GM23248 (cell line): Measurements from ENCODE around the gene SPART. TPM values are rescaled to one million over a fixed set of nuclear protein-coding genes. Genes with fewer than 3 reads are reported as not detected.
A peak's percentile ranks its signal among the peaks of the same experiment; 100 is the strongest.

Experiments
- DNase-seq: peaks from one replicate; pipeline ENCODE4 v3.0.0-alpha.2; 2015
- H2AFZ ChIP-seq: fragments of 200-600 bp; sonication (generic); 2 replicates; pipeline ENCODE4 v1.6.1; 2016; ENCODE audit warnings: antibody characterized with exemption
- H3F3A ChIP-seq: fragments of 200-600 bp; sonication (generic); 2 replicates; pipeline ENCODE4 v1.6.1; 2016; ENCODE audit warnings: mild to moderate bottlenecking, antibody characterized with exemption, mixed run types; ENCODE audit not compliant: insufficient read depth
- H3K27ac ChIP-seq: fragments of 200-600 bp; sonication (generic); 2 replicates; pipeline ENCODE4 v1.5.1; 2016; ENCODE audit warnings: mild to moderate bottlenecking
- H3K27me3 ChIP-seq: fragments of 200-600 bp; sonication (generic); replicated peaks from 2 replicates; pipeline ENCODE4 v1.6.1; 2016; ENCODE audit warnings: mild to moderate bottlenecking; ENCODE audit not compliant: insufficient read depth
- H3K36me3 ChIP-seq: fragments of 200-600 bp; sonication (generic); 2 replicates; pipeline ENCODE4 v1.6.1; 2016; ENCODE audit warnings: low read depth, mild to moderate bottlenecking
- H3K4me1 ChIP-seq: fragments of 200-600 bp; sonication (generic); 2 replicates; pipeline ENCODE4 v1.6.1; 2016; ENCODE audit warnings: mild to moderate bottlenecking; ENCODE audit not compliant: insufficient read depth
- H3K4me2 ChIP-seq: fragments of 200-600 bp; sonication (generic); one replicate; pipeline ENCODE4 v1.6.1; 2016; ENCODE audit warnings: mild to moderate bottlenecking; ENCODE audit not compliant: unreplicated experiment
- H3K4me3 ChIP-seq: fragments of 200-600 bp; sonication (generic); 2 replicates; pipeline ENCODE4 v1.5.1; 2016; ENCODE audit warnings: mild to moderate bottlenecking
- H3K79me2 ChIP-seq: fragments of 200-600 bp; sonication (generic); 2 replicates; pipeline ENCODE4 v1.6.1; 2016; ENCODE audit warnings: mild to moderate bottlenecking; ENCODE audit not compliant: insufficient read depth
- H3K9ac ChIP-seq: fragments of 200-600 bp; sonication (generic); 2 replicates; pipeline ENCODE4 v1.6.1; 2016; ENCODE audit warnings: mild to moderate bottlenecking
- H3K9me2 ChIP-seq: fragments of 200-600 bp; sonication (generic); 2 replicates; pipeline ENCODE4 v1.6.1; 2016; ENCODE audit warnings: mixed run types, mild to moderate bottlenecking, moderate library complexity; ENCODE audit not compliant: insufficient read depth
- H3K9me3 ChIP-seq: fragments of 200-600 bp; sonication (generic); one replicate; pipeline ENCODE4 v1.6.1; 2017; ENCODE audit warnings: low read depth
- H4K20me1 ChIP-seq: fragments of 200-600 bp; sonication (generic); 2 replicates; pipeline ENCODE4 v1.6.0; 2016; ENCODE audit not compliant: insufficient read depth
- EZH2 ChIP-seq: fragments of 200-600 bp; sonication (generic); IDR thresholded peaks from 2 replicates; pipeline ENCODE4 v1.6.1; 2018; ENCODE audit warnings: antibody characterized with exemption, mild to moderate bottlenecking; ENCODE audit not compliant: insufficient read depth, poor library complexity, severe bottlenecking
- EZH2phosphoT487 ChIP-seq: fragments of 200-600 bp; sonication (generic); IDR thresholded peaks from 2 replicates; pipeline ENCODE4 v1.6.1; 2018; ENCODE audit warnings: antibody characterized with exemption, moderate library complexity, mild to moderate bottlenecking, low read depth; ENCODE audit not compliant: insufficient read depth
- WGBS, 2 experiments: methylation state at CpG; one replicate each; pipeline ENCODE4 v1.1.6; 2015 to 2017; ENCODE audit warnings: low lambda C conversion rate in 2 of 2, low coverage in 1 of 2; ENCODE audit errors: missing lambda C conversion rate in 2 of 2; 5-methylcytosine and 5-hydroxymethylcytosine counted together
- in situ Hi-C: fragments of 300-500 bp; cut with MboI; formaldehyde crosslinking; loops from 2 replicates; pipeline ENCODE4 v1.15.0; 2020
- polyA plus RNA-seq: library from polyadenylated mRNA; unstranded; fragments of >200 nt; fragmentation: Nextera tagmentation; extraction: Ambion mirVana; gene quantifications from 2 replicates; pipeline ENCODE4 v1.2.1, GENCODE V29; 2016
- total RNA-seq: library from RNA; depleted of rRNA; stranded (reverse); fragments of >200 nt; shearing (Covaris generic); gene quantifications from 2 replicates; pipeline ENCODE4 v1.2.3, GENCODE V29; 2014

Gene SPART
- total and polyA plus RNA-seq, 2 experiments from 2014 or later: 66.3 to 82.4 TPM

- Histone ChIP-seq H3K79me2 (no peaks in the 10 kb centered on the region), H3K4me2 (no peak overlapping the region), H3K27ac (no peak overlapping the region), H4K20me1 (no peaks in the 10 kb centered on the region), H3K27me3 (peaks cover 10% of the 10 kb centered on the region; the same call in 1 of the 2 replicates), H3K9me2 (no peaks in the 10 kb centered on the region), H2AFZ (no peak overlapping the region), H3K4me1 (peaks cover 5% of the 10 kb centered on the region; the same call in 1 of the 2 replicates), H3K9me3 (no peaks in the 10 kb centered on the region), H3K9ac (no peak overlapping the region), H3K36me3 (no peaks in the 10 kb centered on the region), H3F3A (no peaks in the 10 kb centered on the region), H3K4me3 (no peak overlapping the region)
- DNase-seq: peak; percentile 30
- in situ Hi-C loops: loop anchor here (25.0 kb wide), 1 partner anchor 391 kb away; no protein-coding TSS in a partner anchor
- WGBS, 2 experiments: 27 to 45% methylated on average over 1 of the region's 1 CpG
- TF ChIP-seq EZH2phosphoT487 (no peak), EZH2 (no peak)
Observed at GRCh38 chr13:36377826-36378468, 31.8 kb upstream of the SPART start.

GRCh38 chr13:36374063-36374462 lies 27.9 kb upstream of the SPART start:
- Histone ChIP-seq H3F3A (no peaks in the 10 kb centered on the region), H3K4me2 (no peak overlapping the region), H3K9me3 (no peaks in the 10 kb centered on the region), H3K36me3 (no peaks in the 10 kb centered on the region), H3K4me3 (no peak overlapping the region), H3K9me2 (no peaks in the 10 kb centered on the region), H2AFZ (no peak overlapping the region), H4K20me1 (no peaks in the 10 kb centered on the region), H3K9ac (no peak overlapping the region), H3K27me3 (no peaks in the 10 kb centered on the region), H3K27ac (no peak overlapping the region), H3K4me1 (peaks cover 5% of the 10 kb centered on the region; the same call in 1 of the 2 replicates), H3K79me2 (no peaks in the 10 kb centered on the region)
- in situ Hi-C loops: no loop called here
- no peak for DNase-seq
- 100% methylated on average over 2 of the region's 2 CpGs for WGBS, 2 experiments
- no peak for TF ChIP-seq EZH2
- TF ChIP-seq EZH2phosphoT487: no peak

- WGBS, 2 experiments: 85 to 91% methylated on average over 4 of the region's 4 CpGs
Observed at GRCh38 chr13:36371185-36371584, 25.0 kb upstream of the SPART start.

GRCh38 chr13:36370108-36370429 lies 23.9 kb upstream of the SPART start:
- H3K4me1 ChIP-seq: no peaks in the 10 kb centered on the region
- H3K4me3 ChIP-seq: no peak overlapping the region
- no peak overlapping the region for H3K4me2 ChIP-seq
- H3K9me3 ChIP-seq: no peaks in the 10 kb centered on the region
- H4K20me1 ChIP-seq: no peaks in the 10 kb centered on the region
- H3K27me3 ChIP-seq: no peaks in the 10 kb centered on the region
- WGBS, 2 experiments: 72 to 80% methylated on average over 6 of the region's 6 CpGs
- H2AFZ ChIP-seq: no peak overlapping the region
- no peaks in the 10 kb centered on the region for H3F3A ChIP-seq
- TF ChIP-seq EZH2phosphoT487 (no peak), EZH2 (no peak)
- H3K79me2 ChIP-seq: no peaks in the 10 kb centered on the region
- in situ Hi-C loops: no loop called here
- H3K9ac ChIP-seq: no peak overlapping the region
- no peak for DNase-seq
- no peaks in the 10 kb centered on the region for H3K9me2 ChIP-seq
- no peak overlapping the region for H3K27ac ChIP-seq
- H3K36me3 ChIP-seq: no peaks in the 10 kb centered on the region

More at GRCh38 chr13:36371185-36371584, 25.0 kb upstream of the SPART start:
- no peaks in the 10 kb centered on the region for H3K27me3 ChIP-seq
- no peaks in the 10 kb centered on the region for H4K20me1 ChIP-seq
- H2AFZ ChIP-seq: no peak overlapping the region
- no peaks in the 10 kb centered on the region for H3K36me3 ChIP-seq
- H3K79me2 ChIP-seq: no peaks in the 10 kb centered on the region
- DNase-seq: no peak
- H3K4me1 ChIP-seq: no peaks in the 10 kb centered on the region
- no peak overlapping the region for H3K27ac ChIP-seq
- H3K9me2 ChIP-seq: no peaks in the 10 kb centered on the region
- in situ Hi-C loops: no loop called here
- H3K9me3 ChIP-seq: no peaks in the 10 kb centered on the region
- H3K9ac ChIP-seq: no peak overlapping the region
- no peak overlapping the region for H3K4me3 ChIP-seq
- no peaks in the 10 kb centered on the region for H3F3A ChIP-seq
- no peak for TF ChIP-seq EZH2
- no peak for TF ChIP-seq EZH2phosphoT487
- no peak overlapping the region for H3K4me2 ChIP-seq
